ENCODE measurements around the gene MARCHF11.

The MARCHF11 gene

GRCh38 chr5:16128944-16129343 is 50.6 kb downstream of the MARCHF11 start:
- DNase-seq = no peak

- DNase-seq = no peak
Observed at GRCh38 chr5:16127865-16128544, 51.6 kb downstream of the MARCHF11 start.

GRCh38 chr5:16120579-16120978 is 59.0 kb downstream of the MARCHF11 start:
- DNase-seq = no peak

GRCh38 chr5:16119790-16120189 is 59.8 kb downstream of the MARCHF11 start:
- no peak for DNase-seq

GRCh38 chr5:16115140-16115539 is 64.5 kb downstream of the MARCHF11 start:
- no peak for DNase-seq

- DNase-seq = no peak
Observed at GRCh38 chr5:16108418-16108817, 71.2 kb downstream of the MARCHF11 start.

GRCh38 chr5:16104961-16105360 is 74.6 kb downstream of the MARCHF11 start:
- no peak for DNase-seq

GRCh38 chr5:16095612-16096011 is 84.0 kb downstream of the MARCHF11 start:
- no peak for DNase-seq

- DNase-seq = no peak
Observed at GRCh38 chr5:16090270-16090669, 89.3 kb downstream of the MARCHF11 start.

GRCh38 chr5:16082982-16083381 is 96.6 kb downstream of the MARCHF11 start:
- no peak for DNase-seq

GRCh38 chr5:16082053-16082452 is 97.5 kb downstream of the MARCHF11 start:
- DNase-seq = no peak

- no peak for DNase-seq
Observed at GRCh38 chr5:16081376-16081955, 98.1 kb downstream of the MARCHF11 start.

GRCh38 chr5:16076657-16077056 is 102.9 kb downstream of the MARCHF11 start:
- no peak for DNase-seq

- no peak for DNase-seq
Observed at GRCh38 chr5:16074358-16074757, 105.2 kb downstream of the MARCHF11 start.

GRCh38 chr5:16072616-16073015 is 107.0 kb downstream of the MARCHF11 start:
- DNase-seq = no peak

- no peak for DNase-seq
Observed at GRCh38 chr5:16067415-16067814, 112.2 kb downstream of the MARCHF11 start.

GRCh38 chr5:16066810-16067209 is 112.8 kb downstream of the MARCHF11 start:
- no peak for DNase-seq

GRCh38 chr5:16066320-16066719 is 113.3 kb downstream of the MARCHF11 start:
- DNase-seq = no peak

GRCh38 chr5:16065831-16066230 is 113.8 kb downstream of the MARCHF11 start:
- no peak for DNase-seq

- DNase-seq = no peak
Observed at GRCh38 chr5:16064135-16064893, 115.3 kb downstream of the MARCHF11 start.

GRCh38 chr5:16061163-16061562 is 118.4 kb downstream of the MARCHF11 start:
- no peak for DNase-seq

- no peak for DNase-seq
Observed at GRCh38 chr5:16057277-16057676, 122.3 kb downstream of the MARCHF11 start.

GRCh38 chr5:16051246-16051755 is 128.3 kb downstream of the MARCHF11 start:
- no peak for DNase-seq

- no peak for DNase-seq
Observed at GRCh38 chr5:16050414-16050813, 129.2 kb downstream of the MARCHF11 start.
